ENCODE results near the gene PHACTR1.

- no peak for TF ChIP-seq CTCF (conservative IDR thresholded peaks at IDR 0.05; ENCODE audit: low read depth, low read length)
- TF ChIP-seq MAFK (IDR thresholded peaks at IDR 0.05; ENCODE audit: low read depth, low read length), result no peak
- no peak for TF ChIP-seq POLR2A (IDR thresholded peaks at IDR 0.05; ENCODE audit: low read depth, low read length)
- TF ChIP-seq RCOR1 (IDR thresholded peaks at IDR 0.05; ENCODE audit: insufficient replicate concordance, low read length), result no peak
- no peak for TF ChIP-seq RFX5 (IDR thresholded peaks at IDR 0.05; ENCODE audit: low read depth, low read length)
- TF ChIP-seq SMC3 (IDR thresholded peaks at IDR 0.05; ENCODE audit: low read depth, low read length), result no peak
- TF ChIP-seq RAD21 (IDR thresholded peaks at IDR 0.05; ENCODE audit: low read length), result no peak
- TF ChIP-seq CHD1 (IDR thresholded peaks at IDR 0.05; ENCODE audit: low read depth, low read length), result no peak
- TF ChIP-seq MXI1 (IDR thresholded peaks at IDR 0.05; ENCODE audit: borderline replicate concordance, low read depth, low read length), result no peak
- TF ChIP-seq NFE2L2 (IDR thresholded peaks at IDR 0.05; ENCODE audit: low read depth, low read length), result no peak
- no peak for TF ChIP-seq ELK1 (IDR thresholded peaks at IDR 0.05; ENCODE audit: borderline replicate concordance, low read depth, low read length)
- TF ChIP-seq FOS (IDR thresholded peaks at IDR 0.05; ENCODE audit: low read depth, low read length), result no peak
- TF ChIP-seq MAZ (IDR thresholded peaks at IDR 0.05; ENCODE audit: borderline replicate concordance, low read depth, low read length), result no peak
- no peak for TF ChIP-seq USF2 (IDR thresholded peaks at IDR 0.05; ENCODE audit: low read depth, low read length)
Observed at GRCh38 chr6:13140980-13141379, 424.4 kb downstream of the PHACTR1 start.
